ENCODE data around the gene ZNF625. TPM values are rescaled to one million over a fixed set of nuclear protein-coding genes. Genes with fewer than 3 reads are reported as not detected.

Gene ZNF625
- total and polyA plus RNA-seq, 2 experiments from 2014 or later, result 12.9 to 18.6 TPM

DNA sequence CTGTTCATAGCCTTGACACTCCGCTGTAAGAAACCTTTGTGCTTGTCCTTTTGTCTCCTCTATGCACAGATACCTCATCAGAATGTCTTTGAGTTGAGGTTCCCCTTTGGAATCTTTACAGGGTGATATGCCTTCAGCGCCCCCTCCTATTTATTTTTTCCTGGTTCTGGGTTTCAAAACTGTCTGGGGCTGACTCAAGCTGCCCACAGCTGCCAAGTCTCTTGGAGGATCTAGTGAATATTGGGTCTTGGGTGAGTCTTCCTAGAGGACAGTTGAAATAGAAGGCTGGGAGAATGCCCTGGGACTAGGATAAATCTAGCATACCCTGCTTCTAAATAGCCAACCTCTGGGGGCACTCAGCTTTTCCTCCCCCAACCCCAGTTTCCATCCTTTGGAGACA is 7.3 kb upstream of the ZNF625 start (continued):
- no peak for TF ChIP-seq ZNF331 (CRISPR knock-in tag; IDR thresholded peaks at IDR 0.05; ENCODE audit: low read depth)
- TF ChIP-seq, protein P1, sequence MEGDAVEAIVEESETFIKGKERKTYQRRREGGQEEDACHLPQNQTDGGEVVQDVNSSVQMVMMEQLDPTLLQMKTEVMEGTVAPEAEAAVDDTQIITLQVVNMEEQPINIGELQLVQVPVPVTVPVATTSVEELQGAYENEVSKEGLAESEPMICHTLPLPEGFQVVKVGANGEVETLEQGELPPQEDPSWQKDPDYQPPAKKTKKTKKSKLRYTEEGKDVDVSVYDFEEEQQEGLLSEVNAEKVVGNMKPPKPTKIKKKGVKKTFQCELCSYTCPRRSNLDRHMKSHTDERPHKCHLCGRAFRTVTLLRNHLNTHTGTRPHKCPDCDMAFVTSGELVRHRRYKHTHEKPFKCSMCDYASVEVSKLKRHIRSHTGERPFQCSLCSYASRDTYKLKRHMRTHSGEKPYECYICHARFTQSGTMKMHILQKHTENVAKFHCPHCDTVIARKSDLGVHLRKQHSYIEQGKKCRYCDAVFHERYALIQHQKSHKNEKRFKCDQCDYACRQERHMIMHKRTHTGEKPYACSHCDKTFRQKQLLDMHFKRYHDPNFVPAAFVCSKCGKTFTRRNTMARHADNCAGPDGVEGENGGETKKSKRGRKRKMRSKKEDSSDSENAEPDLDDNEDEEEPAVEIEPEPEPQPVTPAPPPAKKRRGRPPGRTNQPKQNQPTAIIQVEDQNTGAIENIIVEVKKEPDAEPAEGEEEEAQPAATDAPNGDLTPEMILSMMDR (conservative IDR thresholded peaks at IDR 0.05; ENCODE audit: low read depth in 2 of 2), result no peak
- no peak for TF ChIP-seq NANOG (IDR thresholded peaks at IDR 0.05; ENCODE audit: borderline replicate concordance)
- TF ChIP-seq ZNF114 (CRISPR knock-in tag; IDR thresholded peaks at IDR 0.05), result no peak
- TF ChIP-seq, protein P2, sequence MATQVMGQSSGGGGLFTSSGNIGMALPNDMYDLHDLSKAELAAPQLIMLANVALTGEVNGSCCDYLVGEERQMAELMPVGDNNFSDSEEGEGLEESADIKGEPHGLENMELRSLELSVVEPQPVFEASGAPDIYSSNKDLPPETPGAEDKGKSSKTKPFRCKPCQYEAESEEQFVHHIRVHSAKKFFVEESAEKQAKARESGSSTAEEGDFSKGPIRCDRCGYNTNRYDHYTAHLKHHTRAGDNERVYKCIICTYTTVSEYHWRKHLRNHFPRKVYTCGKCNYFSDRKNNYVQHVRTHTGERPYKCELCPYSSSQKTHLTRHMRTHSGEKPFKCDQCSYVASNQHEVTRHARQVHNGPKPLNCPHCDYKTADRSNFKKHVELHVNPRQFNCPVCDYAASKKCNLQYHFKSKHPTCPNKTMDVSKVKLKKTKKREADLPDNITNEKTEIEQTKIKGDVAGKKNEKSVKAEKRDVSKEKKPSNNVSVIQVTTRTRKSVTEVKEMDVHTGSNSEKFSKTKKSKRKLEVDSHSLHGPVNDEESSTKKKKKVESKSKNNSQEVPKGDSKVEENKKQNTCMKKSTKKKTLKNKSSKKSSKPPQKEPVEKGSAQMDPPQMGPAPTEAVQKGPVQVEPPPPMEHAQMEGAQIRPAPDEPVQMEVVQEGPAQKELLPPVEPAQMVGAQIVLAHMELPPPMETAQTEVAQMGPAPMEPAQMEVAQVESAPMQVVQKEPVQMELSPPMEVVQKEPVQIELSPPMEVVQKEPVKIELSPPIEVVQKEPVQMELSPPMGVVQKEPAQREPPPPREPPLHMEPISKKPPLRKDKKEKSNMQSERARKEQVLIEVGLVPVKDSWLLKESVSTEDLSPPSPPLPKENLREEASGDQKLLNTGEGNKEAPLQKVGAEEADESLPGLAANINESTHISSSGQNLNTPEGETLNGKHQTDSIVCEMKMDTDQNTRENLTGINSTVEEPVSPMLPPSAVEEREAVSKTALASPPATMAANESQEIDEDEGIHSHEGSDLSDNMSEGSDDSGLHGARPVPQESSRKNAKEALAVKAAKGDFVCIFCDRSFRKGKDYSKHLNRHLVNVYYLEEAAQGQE (IDR thresholded peaks at IDR 0.05; ENCODE audit: unreplicated experiment), result no peak
- TF ChIP-seq ETS1 (IDR thresholded peaks at IDR 0.05), result no peak

DNA sequence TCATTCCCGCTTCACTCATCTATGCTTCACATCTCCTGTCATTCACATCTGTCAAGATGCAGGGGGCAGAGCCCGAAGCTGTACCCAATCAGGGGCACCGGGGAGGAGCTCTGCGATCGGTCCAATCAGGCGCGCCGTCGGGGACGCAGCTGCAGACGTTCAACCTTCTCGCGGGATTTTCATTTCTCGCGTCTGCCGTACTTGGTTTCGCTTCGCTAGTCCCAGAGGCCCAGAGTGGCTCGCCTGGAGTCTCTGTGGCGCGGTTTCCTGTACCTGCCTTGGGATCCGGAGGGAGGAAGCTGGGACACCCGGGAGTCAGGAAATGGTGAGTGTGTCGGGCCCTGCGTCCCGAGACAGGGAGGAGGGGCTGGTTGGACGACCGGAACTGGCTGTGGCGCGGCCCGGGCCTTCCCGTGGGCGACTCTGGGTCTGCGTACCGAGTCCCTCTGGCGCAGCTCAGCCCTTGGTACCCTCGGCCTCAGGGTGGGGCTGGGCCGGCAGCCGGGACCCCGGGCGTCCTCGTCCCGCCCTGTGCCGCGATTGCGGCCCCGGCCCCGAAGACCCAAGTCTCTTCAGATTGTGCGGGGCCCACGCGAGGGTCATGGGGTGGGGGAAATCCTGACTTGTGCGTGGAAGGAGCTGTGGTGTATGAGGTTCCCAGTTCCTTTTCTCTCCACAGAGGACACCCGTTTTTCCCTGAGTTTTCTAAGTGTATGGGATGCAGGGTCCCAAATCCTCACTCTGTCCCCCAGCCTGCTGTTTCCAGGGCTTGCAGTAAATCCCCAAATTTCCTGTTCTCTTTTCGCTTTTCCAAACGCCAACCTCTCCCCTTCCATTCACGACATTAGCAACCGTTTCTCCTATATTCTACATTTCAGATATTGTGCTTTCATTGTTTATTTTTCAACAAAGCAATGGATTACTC is 6.6 kb upstream of the ZNF625 start, which contains the start of gene ZNF136:
Gene ZNF136 (plus strand): TSS at position 215 of the 925 bp plus-strand sequence. CDS start 108 bp downstream, at position 323.
- no peaks in the 10 kb centered on the region; the same call in 1 of the 2 replicates for H4K20me1 ChIP-seq (replicated peaks; ENCODE audit: insufficient read depth)

More for the DNA sequence above, 6.6 kb upstream of the ZNF625 start, which contains the start of gene ZNF136:
- Mint-ChIP-seq H3K27ac (peak within 1 kb of the TSS; percentile 93), H3K27me3 (ENCODE audit: insufficient read depth, low read depth, poor library complexity) (peaks cover 5% of the 10 kb centered on the region), H3K4me1 (peaks cover 4% of the 10 kb centered on the region), H3K36me3 (ENCODE audit: low read depth) (no peaks in the 10 kb centered on the region; the same call in 2 of the 3 replicates), H3K4me3 (peak within 1 kb of the TSS; percentile 92), H3K9me3 (no peaks in the 10 kb centered on the region; the same call in 2 of the 3 replicates)
- H3K4me1 ChIP-seq (ENCODE audit: insufficient read depth), result peaks cover 9% of the 10 kb centered on the region; the same call in 1 of the 2 replicates
- peak within 1 kb of the TSS; percentile 85 for H3K4me2 ChIP-seq
- TF ChIP-seq EZH2 (IDR thresholded peaks at IDR 0.05; ENCODE audit: low read depth, unreplicated experiment) (no peak), NANOG (IDR thresholded peaks at IDR 0.05; ENCODE audit: borderline replicate concordance) (no peak), POLR2AphosphoS5 (IDR thresholded peaks at IDR 0.05; ENCODE audit: low read depth) (peak; percentile 79), ZNF331 (CRISPR knock-in tag; IDR thresholded peaks at IDR 0.05; ENCODE audit: low read depth) (no peak), JUNB (IDR thresholded peaks at IDR 0.05; ENCODE audit: unreplicated experiment) (no peak)
- ATAC-seq (peak; percentile 95), DNase-seq (ENCODE audit: low spot score) (peak; percentile 99)
- H2AFZ ChIP-seq, result peak within 1 kb of the TSS; percentile 90
- no peaks in the 10 kb centered on the region; the same call in 1 of the 2 replicates for H3K9me2 ChIP-seq (ENCODE audit: insufficient read depth)
- H3F3A ChIP-seq (replicated peaks; ENCODE audit: low read depth), result no peaks in the 10 kb centered on the region
- peak within 1 kb of the TSS; percentile 85 for H3K27ac ChIP-seq (ENCODE audit: low read depth)
- peak within 1 kb of the TSS; percentile 81 for H3K4me3 ChIP-seq
- peaks cover 46% of the 10 kb centered on the region for H3K79me2 ChIP-seq (replicated peaks; ENCODE audit: insufficient read depth)
- no peaks in the 10 kb centered on the region for H3K36me3 ChIP-seq (ENCODE audit: insufficient read depth)
- no peaks in the 10 kb centered on the region for H3K27me3 ChIP-seq (ENCODE audit: insufficient read depth)
